Mucosa of rectum (tissue), 2 donors: Measurements from ENCODE around the gene LSMEM2.

Experiments used
- H3K27ac ChIP-seq, 2 donors: one replicate each; pipeline ENCODE4 v1.7.0; 2013; ENCODE audit warnings: inconsistent platforms in 2 of 2, low read depth in 2 of 2, low read length in 2 of 2
- H3K27me3 ChIP-seq, 2 donors: one replicate each; pipeline ENCODE4 v1.7.0; 2013; ENCODE audit warnings: low read length in 2 of 2; ENCODE audit not compliant: control insufficient read depth in 2 of 2, insufficient read depth in 2 of 2
- H3K36me3 ChIP-seq, 2 donors: one replicate each; pipeline ENCODE4 v1.7.0; 2013; ENCODE audit warnings: low read length in 2 of 2; ENCODE audit not compliant: control insufficient read depth in 2 of 2, insufficient read depth in 2 of 2
- H3K4me1 ChIP-seq, 2 donors: one replicate each; pipeline ENCODE4 v1.7.0; 2013; ENCODE audit warnings: low read length in 2 of 2, mild to moderate bottlenecking in 1 of 2; ENCODE audit not compliant: control insufficient read depth in 2 of 2, insufficient read depth in 2 of 2
- H3K4me3 ChIP-seq, 2 donors: one replicate each; pipeline ENCODE4 v1.7.0; 2013; ENCODE audit warnings: low read length in 2 of 2
- H3K9ac ChIP-seq, 2 donors: one replicate each; pipeline ENCODE4 v1.7.0; 2013; ENCODE audit warnings: low read length in 2 of 2, low read depth in 1 of 2, mild to moderate bottlenecking in 1 of 2
- H3K9me3 ChIP-seq, 2 donors: one replicate each; pipeline ENCODE4 v1.7.0; 2013; ENCODE audit warnings: low read length in 2 of 2; ENCODE audit not compliant: control insufficient read depth in 2 of 2
- donor health status: healthy.
- donor health status: Normal muscosa, but diverticular disease.

The LSMEM2 gene

DNA sequence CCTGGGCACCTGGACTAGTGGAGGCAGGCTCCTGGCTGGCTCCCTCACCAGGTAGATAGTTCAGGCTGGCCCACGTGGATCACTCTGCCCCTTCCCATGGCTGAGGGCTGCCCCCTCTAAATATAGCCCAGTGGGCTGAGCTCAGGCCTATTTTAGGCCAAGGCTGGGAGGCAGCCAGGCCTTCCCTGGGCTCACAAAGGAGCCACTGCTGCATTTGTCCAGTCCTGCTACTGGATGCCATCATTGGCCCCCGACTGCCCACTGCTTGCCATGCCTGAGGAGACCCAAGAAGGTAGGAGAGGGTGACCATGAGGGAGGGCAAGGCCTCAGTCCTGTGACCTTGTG, at the start of gene LSMEM2:
Gene LSMEM2 (plus strand): TSS at position 208 of the 345 bp plus-strand sequence. CDS start 27 bp downstream, at position 235.
- H3K27me3 ChIP-seq: peaks cover 0 to 6% of the 10 kb centered on the region in 2 donors
- H3K27ac ChIP-seq: no peak within 1 kb of the TSS
- H3K9me3 ChIP-seq: no peaks in the 10 kb centered on the region
- H3K9ac ChIP-seq: no peak within 1 kb of the TSS
- H3K4me3 ChIP-seq: no peak within 1 kb of the TSS
- H3K4me1 ChIP-seq: peaks cover 2 to 3% of the 10 kb centered on the region in 2 donors
- H3K36me3 ChIP-seq: peaks cover 0 to 2% of the 10 kb centered on the region in 2 donors

DNA sequence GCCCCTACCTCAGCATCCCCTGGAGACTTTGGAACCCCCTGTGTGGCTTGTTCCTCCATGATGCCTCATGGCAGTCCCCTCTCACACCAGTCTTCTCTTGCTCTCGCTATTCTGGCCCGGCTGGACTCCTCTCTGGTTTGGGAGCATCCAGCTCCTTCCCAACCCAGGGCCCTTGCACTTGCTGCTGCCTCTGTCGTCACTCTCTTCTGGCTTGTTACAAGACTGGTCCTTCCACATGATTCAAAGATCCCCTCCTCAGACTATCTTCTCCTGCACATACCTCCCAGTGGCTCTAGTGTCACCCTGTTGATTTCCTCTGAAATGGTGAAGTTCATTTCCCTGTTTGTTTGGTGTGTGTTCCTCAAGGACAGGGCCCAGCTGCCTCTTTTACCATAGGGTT, 49.4 kb upstream of the LSMEM2 start:
- Histone ChIP-seq H3K27ac (no peak overlapping the region), H3K36me3 (no peaks in the 10 kb centered on the region)

DNA sequence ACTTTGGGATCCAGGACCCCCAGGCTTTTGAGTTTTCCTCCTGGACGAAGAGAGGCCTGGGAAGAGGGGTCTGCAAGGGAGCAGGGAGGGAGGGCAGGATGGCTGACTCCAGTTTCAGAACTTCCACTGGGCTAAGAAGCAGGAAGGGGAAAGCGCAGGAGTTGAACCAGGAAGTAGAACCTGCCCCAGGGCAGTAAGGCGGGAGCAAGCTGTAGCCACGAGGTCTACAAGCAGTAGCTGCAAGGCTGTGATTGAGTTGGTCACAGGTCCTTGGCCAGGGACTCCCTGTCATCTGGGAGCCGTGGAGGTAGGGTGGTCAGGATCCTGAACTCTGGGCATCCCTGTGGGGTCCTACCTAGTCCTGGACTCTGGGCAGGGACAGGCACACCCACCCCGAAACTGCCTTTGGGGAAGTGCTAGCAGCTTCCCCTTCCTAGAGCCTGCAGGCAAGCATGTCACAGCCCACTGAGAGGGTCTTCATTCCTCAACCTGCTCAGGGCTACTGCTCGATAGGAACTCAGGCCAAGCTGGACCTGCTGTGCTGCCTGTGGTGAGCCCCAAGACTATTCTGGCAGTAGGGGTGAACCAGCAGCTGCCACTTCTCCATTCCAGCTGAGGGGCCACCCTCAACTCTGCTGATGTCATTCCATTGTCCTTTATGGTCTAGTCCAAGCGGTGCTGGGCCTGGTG, 48.6 kb upstream of the LSMEM2 start:
- no peaks in the 10 kb centered on the region for H3K9me3 ChIP-seq
- no peaks in the 10 kb centered on the region for H3K27me3 ChIP-seq
- no peak overlapping the region for H3K9ac ChIP-seq
- no peaks in the 10 kb centered on the region for H3K36me3 ChIP-seq
- peak overlapping the region in 1 of 2 donors; percentile 45 for H3K27ac ChIP-seq
- H3K4me3 ChIP-seq: no peak overlapping the region
- H3K4me1 ChIP-seq: peaks cover 27 to 28% of the 10 kb centered on the region in 2 donors

More for the DNA sequence above, 49.4 kb upstream of the LSMEM2 start:
- no peak overlapping the region for H3K9ac ChIP-seq
- H3K4me3 ChIP-seq: no peak overlapping the region
- no peaks in the 10 kb centered on the region for H3K9me3 ChIP-seq
- peaks cover 0 to 3% of the 10 kb centered on the region in 2 donors for H3K27me3 ChIP-seq
- H3K4me1 ChIP-seq: peaks cover 21 to 22% of the 10 kb centered on the region in 2 donors

DNA sequence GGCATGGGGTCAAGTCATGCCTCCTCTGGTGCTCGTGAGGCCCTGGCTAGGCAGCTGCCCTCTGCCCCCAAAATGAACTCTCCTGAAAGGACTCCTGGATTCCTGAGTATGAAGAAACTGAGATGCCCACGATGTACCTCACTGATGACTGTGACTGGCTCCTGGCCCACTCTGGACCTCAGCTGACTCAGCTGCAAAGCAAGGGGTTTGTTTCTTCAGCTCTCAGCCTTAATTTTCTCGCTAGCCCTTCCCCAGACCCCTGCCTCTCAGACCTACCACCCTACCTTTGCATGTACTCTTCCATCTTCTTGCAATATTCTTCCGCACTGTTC, 48.1 kb upstream of the LSMEM2 start:
- H3K27me3 ChIP-seq: no peaks in the 10 kb centered on the region
- H3K27ac ChIP-seq: peak overlapping the region in 1 of 2 donors; percentile 45
- H3K4me3 ChIP-seq: no peak overlapping the region
- no peak overlapping the region for H3K9ac ChIP-seq
- no peaks in the 10 kb centered on the region for H3K36me3 ChIP-seq
- peaks cover 27 to 29% of the 10 kb centered on the region in 2 donors for H3K4me1 ChIP-seq
- H3K9me3 ChIP-seq: no peaks in the 10 kb centered on the region

DNA sequence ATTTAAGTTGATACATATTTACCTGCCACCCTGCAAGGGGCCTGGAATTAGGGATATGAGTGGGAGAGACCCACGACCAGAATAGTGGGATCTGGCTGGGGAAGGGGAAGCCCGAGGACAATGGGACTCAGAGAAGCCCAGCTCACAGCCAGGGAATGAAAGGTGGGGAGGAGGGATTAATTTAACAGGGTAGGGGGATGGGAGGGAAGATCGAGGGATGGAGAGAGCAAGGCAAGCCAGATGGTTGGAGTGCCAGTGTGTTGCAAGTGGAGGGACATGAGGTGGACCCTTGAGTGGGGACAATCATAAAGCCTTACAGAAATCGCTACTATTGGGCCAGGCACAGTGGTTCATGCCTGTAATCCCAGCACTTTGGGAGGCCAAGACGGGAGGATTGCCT, 47.3 kb upstream of the LSMEM2 start:
- Histone ChIP-seq H3K27me3 (no peaks in the 10 kb centered on the region), H3K27ac (no peak overlapping the region), H3K4me3 (no peak overlapping the region), H3K4me1 (peaks cover 21 to 26% of the 10 kb centered on the region in 2 donors), H3K36me3 (no peaks in the 10 kb centered on the region), H3K9me3 (no peaks in the 10 kb centered on the region), H3K9ac (no peak overlapping the region)

DNA sequence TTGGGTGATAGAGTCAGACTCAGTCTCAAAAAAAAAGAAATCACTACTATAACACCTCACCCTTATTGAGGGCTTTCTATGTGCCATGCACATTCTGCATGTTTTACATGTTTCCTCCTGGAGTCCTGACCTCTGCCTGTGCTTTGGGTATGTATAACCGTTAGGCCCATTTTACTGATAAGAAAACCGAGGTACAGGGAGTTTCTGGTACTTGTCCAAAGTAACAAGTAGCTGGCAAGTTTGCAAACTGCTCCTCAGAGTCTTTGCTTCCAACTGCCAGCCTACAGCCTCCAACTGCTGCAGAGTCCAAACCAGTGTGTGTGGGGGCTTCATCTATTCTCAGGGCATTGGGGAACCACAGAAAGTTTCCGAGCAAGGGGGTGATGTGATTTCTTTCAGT, 46.6 kb upstream of the LSMEM2 start:
- H3K27me3 ChIP-seq: no peaks in the 10 kb centered on the region
- H3K27ac ChIP-seq: no peak overlapping the region
- peaks cover 23 to 26% of the 10 kb centered on the region in 2 donors for H3K4me1 ChIP-seq
- no peaks in the 10 kb centered on the region for H3K36me3 ChIP-seq
- no peak overlapping the region for H3K9ac ChIP-seq
- H3K9me3 ChIP-seq: no peaks in the 10 kb centered on the region
- no peak overlapping the region for H3K4me3 ChIP-seq

DNA sequence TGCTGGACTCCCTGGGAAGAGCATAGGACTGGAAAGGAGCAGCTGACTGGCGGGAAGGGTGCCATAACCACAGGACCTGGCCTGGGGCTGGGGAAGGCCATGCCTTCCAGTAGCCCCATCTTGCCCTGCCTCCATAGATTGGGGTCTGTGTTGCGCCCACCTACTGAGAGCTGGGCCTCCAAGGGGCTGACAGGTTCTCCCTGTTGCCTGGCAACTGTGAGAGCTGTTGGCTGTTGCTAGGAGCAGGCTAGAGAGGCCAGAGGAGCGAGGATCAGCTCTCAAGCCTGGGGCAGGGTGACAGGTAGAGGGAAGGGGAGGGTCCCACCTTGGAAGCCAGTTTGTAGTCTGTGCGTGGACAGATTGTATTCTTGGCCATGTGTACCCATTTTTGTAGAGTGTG, 45.7 kb upstream of the LSMEM2 start:
- Histone ChIP-seq H3K27me3 (no peaks in the 10 kb centered on the region), H3K4me1 (peaks cover 23 to 24% of the 10 kb centered on the region in 2 donors), H3K27ac (peak overlapping the region in 1 of 2 donors; percentile 16), H3K9ac (no peak overlapping the region), H3K36me3 (no peaks in the 10 kb centered on the region), H3K4me3 (no peak overlapping the region), H3K9me3 (no peaks in the 10 kb centered on the region)

DNA sequence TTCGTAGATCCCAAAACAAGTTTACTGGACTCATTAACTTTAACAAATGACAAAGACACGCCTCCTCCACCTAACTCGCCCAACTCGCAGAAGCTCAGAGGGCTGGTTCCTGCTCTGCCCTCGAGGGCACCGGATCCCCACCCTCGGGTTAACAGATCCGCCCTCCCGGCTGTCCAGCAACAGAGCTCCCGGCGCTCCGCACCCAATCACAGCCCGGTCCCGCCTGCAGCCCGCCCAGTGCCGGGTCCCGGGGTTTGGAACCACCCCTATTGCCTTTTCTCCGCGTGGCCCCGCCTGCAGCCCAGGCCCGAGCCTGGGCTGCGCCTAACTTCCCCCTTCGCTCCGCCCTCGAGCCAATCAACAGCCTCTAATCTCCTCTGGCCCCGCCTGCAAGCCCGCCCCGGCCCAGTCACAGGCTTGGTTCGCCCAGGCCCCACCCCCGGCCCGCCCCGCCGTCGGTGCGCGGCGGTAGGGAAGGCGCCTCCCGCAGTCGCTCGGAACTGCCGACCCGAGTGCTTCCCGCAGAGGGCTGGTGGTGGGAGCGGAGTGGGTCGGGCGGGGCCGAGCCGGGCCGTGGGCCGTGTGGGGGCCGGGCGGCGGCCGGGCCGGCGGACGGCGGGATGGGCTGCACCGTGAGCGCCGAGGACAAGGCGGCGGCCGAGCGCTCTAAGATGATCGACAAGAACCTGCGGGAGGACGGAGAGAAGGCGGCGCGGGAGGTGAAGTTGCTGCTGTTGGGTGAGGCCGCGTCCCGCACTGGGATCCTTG, 43.0 kb upstream of the LSMEM2 start, which contains the start of gene GNAI2:
Gene GNAI2 (plus strand): TSS at position 489 of the 768 bp plus-strand sequence. CDS start 132 bp downstream, at position 621.
- Histone ChIP-seq H3K36me3 (peaks cover 0 to 3% of the 10 kb centered on the region in 2 donors), H3K27me3 (no peaks in the 10 kb centered on the region), H3K27ac (peak within 1 kb of the TSS; percentile 78 to 91), H3K4me1 (peaks cover 37 to 39% of the 10 kb centered on the region in 2 donors), H3K9me3 (no peaks in the 10 kb centered on the region), H3K9ac (peak within 1 kb of the TSS; percentile 74 to 94), H3K4me3 (peak within 1 kb of the TSS; percentile 78 to 88)

DNA sequence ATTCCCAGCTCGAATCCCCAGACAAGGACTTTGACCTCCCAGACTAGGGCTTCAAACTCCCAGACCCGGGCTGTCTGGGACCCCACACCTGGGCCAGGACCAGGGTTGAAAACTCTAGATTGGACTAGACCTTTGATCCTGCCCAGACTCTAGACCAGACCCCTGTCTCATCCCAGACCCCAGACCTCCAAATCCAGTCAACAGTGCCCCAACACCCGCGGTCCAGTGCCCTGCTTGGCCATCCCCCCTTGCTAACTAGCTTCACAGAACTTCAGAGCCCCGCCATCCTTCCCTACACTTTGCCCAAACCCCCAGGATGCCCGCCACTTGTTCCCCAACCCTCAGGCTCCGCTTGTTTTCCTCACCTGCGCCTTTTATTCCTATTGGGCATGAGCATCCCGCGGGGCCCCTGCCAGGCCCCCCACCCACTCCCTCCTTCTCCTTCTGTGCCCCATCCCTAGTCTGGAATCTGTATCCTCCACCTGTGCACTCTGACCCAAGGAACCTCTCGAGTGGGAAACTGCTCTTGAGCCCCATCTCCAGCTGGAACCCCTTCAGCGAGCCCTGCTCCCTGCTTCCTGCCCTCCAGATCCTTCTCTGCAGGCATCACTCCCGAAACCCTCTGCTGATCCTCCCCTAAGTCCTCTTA, 42.3 kb upstream of the LSMEM2 start:
- Histone ChIP-seq H3K27ac (peak overlapping the region; percentile 78 to 91), H3K9ac (peak overlapping the region; percentile 74 to 94), H3K36me3 (peaks cover 0 to 3% of the 10 kb centered on the region in 2 donors), H3K4me1 (peaks cover 44 to 46% of the 10 kb centered on the region in 2 donors), H3K4me3 (peak overlapping the region; percentile 78 to 88), H3K9me3 (no peaks in the 10 kb centered on the region), H3K27me3 (no peaks in the 10 kb centered on the region)
